Measurements from ENCODE around the gene ZNF385C.

The ZNF385C gene

GRCh38 chr17:42051013-42051400 is 47.3 kb downstream of the ZNF385C start:
- Histone ChIP-seq H4K20me1 (ENCODE audit: insufficient read depth, low read length) (no peaks in the 10 kb centered on the region), H3K36me3 (replicated peaks; ENCODE audit: insufficient read depth, low read length) (no peaks in the 10 kb centered on the region), H3F3A (ENCODE audit: insufficient read depth, low read length) (no peaks in the 10 kb centered on the region), H3K27ac (ENCODE audit: low read length) (no peak overlapping the region), H3K27me3 (replicated peaks; ENCODE audit: insufficient read depth, low read length) (peaks cover 42% of the 10 kb centered on the region), H3K9me3 (replicated peaks; ENCODE audit: insufficient read depth, low read length) (no peaks in the 10 kb centered on the region), H3K9ac (ENCODE audit: low read length) (no peak overlapping the region), H3K4me2 (ENCODE audit: low read depth, low read length) (peak overlapping the region; percentile 73; the same call in 1 of the 2 replicates), H3K4me1 (ENCODE audit: low read length) (no peaks in the 10 kb centered on the region), H3K79me2 (ENCODE audit: low read length) (no peaks in the 10 kb centered on the region), H3K9me2 (replicated peaks; ENCODE audit: insufficient read depth, low read length) (no peaks in the 10 kb centered on the region), H3K4me3 (ENCODE audit: low read length) (peak overlapping the region; percentile 36; the same call in 1 of the 2 replicates), H2AFZ (ENCODE audit: low read length) (no peak overlapping the region)
- no peak for DNase-seq
- TF ChIP-seq EZH2 (optimal IDR thresholded peaks at IDR 0.05; ENCODE audit: low read depth, low read length) = no peak
- TF ChIP-seq CTCF (IDR thresholded peaks at IDR 0.05; ENCODE audit: low read length) = no peak

DNA sequence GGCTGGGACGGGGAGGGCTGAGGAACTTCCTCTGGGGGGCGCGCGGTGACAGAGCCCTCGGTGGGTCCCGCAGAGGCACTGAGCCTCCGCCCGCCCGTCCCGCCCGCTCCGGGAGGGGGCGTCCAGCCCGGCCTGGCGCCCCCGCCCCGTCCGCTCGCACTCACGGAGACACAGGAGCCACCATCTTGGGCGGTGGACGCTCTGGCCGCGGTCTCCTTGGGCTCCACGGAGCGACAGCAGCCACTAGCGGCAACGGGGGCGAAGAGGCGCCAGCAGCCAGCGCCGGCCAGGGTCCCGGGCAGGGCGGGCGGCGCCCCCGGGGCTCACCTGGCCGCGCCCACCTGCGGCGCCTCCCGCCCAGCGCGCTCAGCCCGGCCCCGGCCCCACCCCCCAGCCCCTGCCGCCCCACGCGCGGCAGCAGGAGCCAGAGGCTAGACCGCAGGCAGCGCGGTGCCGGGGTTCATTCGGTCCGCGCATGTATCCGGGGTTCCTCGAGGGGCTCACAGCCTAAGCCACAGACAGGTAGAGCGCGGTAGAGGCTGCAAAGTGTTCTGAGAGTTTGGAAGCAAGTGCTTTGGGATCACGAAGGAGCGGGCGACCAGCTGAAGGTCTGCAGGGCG is 47.8 kb downstream of the ZNF385C start, which contains the start of gene C17orf113:
Gene C17orf113, minus strand, starts transcription at position 209 of the 620 bp plus-strand sequence. CDS start 7,225 bp downstream, outside the sequence.
- TF ChIP-seq CTCF (IDR thresholded peaks at IDR 0.05; ENCODE audit: low read length) (peak; percentile 21; the same call in 1 of the 2 replicates), EZH2 (optimal IDR thresholded peaks at IDR 0.05; ENCODE audit: low read depth, low read length) (no peak)
- H3K36me3 ChIP-seq (replicated peaks; ENCODE audit: insufficient read depth, low read length) = no peaks in the 10 kb centered on the region
- H3K9me3 ChIP-seq (replicated peaks; ENCODE audit: insufficient read depth, low read length) = no peaks in the 10 kb centered on the region
- peak within 1 kb of the TSS; percentile 24; the same call in 1 of the 2 replicates for H3K9ac ChIP-seq (ENCODE audit: low read length)
- peak within 1 kb of the TSS; percentile 52 for H3K4me3 ChIP-seq (ENCODE audit: low read length)
- no peaks in the 10 kb centered on the region for H3K4me1 ChIP-seq (ENCODE audit: low read length)
- DNase-seq = peak; percentile 51
- peak within 1 kb of the TSS; percentile 60 for H2AFZ ChIP-seq (ENCODE audit: low read length)
- no peak within 1 kb of the TSS for H3K27ac ChIP-seq (ENCODE audit: low read length)
- H3K27me3 ChIP-seq (replicated peaks; ENCODE audit: insufficient read depth, low read length) = peaks cover 42% of the 10 kb centered on the region
- H3F3A ChIP-seq (ENCODE audit: insufficient read depth, low read length) = no peaks in the 10 kb centered on the region
- peak within 1 kb of the TSS; percentile 73 for H3K4me2 ChIP-seq (ENCODE audit: low read depth, low read length)
- H4K20me1 ChIP-seq (ENCODE audit: insufficient read depth, low read length) = no peaks in the 10 kb centered on the region
- no peaks in the 10 kb centered on the region for H3K79me2 ChIP-seq (ENCODE audit: low read length)
- no peaks in the 10 kb centered on the region for H3K9me2 ChIP-seq (replicated peaks; ENCODE audit: insufficient read depth, low read length)

- Histone ChIP-seq H4K20me1 (ENCODE audit: insufficient read depth, low read length) (no peaks in the 10 kb centered on the region), H3K79me2 (ENCODE audit: low read length) (no peaks in the 10 kb centered on the region), H3K36me3 (replicated peaks; ENCODE audit: insufficient read depth, low read length) (no peaks in the 10 kb centered on the region), H2AFZ (ENCODE audit: low read length) (peak overlapping the region; percentile 60), H3K9me2 (replicated peaks; ENCODE audit: insufficient read depth, low read length) (no peaks in the 10 kb centered on the region), H3K27ac (ENCODE audit: low read length) (no peak overlapping the region), H3K4me3 (ENCODE audit: low read length) (peak overlapping the region; percentile 52), H3K9ac (ENCODE audit: low read length) (peak overlapping the region; percentile 24; the same call in 1 of the 2 replicates), H3K4me1 (ENCODE audit: low read length) (no peaks in the 10 kb centered on the region), H3K4me2 (ENCODE audit: low read depth, low read length) (peak overlapping the region; percentile 64), H3F3A (ENCODE audit: insufficient read depth, low read length) (no peaks in the 10 kb centered on the region), H3K9me3 (replicated peaks; ENCODE audit: insufficient read depth, low read length) (no peaks in the 10 kb centered on the region), H3K27me3 (replicated peaks; ENCODE audit: insufficient read depth, low read length) (peaks cover 42% of the 10 kb centered on the region)
- DNase-seq = no peak
- TF ChIP-seq EZH2 (optimal IDR thresholded peaks at IDR 0.05; ENCODE audit: low read depth, low read length) = no peak
- no peak for TF ChIP-seq CTCF (IDR thresholded peaks at IDR 0.05; ENCODE audit: low read length)
- no peak for TF ChIP-seq EZH2phosphoT487 (IDR thresholded peaks at IDR 0.05; ENCODE audit: low read length)
Measured at GRCh38 chr17:42049834-42050392, 48.4 kb downstream of the ZNF385C start.

Data from MM.1S (cell line).